ENCODE measurements around the gene MNT.

MNT gene

GRCh38 chr17:2380226-2380922 is 20.5 kb downstream of the MNT start:
- DNase-seq, result no peak

DNA sequence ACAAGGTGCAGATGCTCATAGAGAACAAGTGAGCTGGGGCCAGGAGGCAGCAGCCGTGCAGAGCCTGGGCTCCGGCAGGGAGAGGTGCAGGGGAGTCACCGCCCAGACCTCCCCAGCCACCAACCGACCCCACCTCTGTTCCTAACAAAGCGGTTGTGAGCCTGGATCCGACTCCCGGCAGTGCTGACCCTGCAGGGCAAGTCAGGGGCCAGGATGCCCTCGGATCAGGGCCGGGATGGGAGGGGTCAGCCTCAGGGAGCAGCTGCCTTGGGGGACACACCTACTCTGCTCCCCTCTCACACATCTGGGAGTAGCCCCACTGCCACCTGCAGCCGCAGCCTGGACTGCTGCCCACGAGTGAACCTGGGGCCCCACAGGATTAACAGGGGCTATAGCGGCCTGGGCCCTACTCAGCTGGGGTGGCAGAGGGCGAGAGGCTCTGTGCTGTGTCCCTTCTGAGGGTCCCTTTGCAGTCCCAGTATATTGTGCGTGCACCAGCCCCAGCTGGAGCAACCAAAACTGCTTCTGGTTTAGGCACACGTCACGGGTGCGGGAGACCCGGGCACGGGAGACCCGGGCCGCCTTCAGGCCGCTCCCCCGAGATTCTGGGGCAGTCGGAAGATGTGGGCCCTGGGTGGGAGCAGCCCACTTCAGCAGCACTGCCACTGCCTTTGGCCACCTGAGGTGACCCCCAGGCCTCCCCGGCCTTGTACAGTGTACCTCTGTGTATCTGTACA is 21.2 kb downstream of the MNT start:
- DNase-seq, result no peak

DNA sequence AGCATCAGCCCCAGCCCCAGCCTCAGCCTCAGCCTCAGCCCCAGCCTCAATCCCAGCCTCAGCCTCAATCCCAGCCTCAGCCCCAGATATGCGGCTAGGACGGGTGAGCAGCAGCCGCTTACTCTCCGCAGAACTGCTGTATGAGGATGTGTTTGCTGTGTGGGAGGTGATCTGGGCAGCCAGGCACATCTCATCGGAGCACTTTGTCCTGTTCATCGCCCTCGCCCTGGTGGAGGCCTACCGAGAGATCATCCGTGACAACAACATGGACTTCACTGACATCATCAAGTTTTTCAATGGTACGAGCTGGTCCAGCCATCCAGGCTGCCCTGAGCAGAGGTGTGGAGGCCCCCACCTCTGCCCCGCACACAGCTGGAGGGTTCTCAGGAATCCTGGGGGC is 22.0 kb downstream of the MNT start:
- DNase-seq, result no peak

DNA sequence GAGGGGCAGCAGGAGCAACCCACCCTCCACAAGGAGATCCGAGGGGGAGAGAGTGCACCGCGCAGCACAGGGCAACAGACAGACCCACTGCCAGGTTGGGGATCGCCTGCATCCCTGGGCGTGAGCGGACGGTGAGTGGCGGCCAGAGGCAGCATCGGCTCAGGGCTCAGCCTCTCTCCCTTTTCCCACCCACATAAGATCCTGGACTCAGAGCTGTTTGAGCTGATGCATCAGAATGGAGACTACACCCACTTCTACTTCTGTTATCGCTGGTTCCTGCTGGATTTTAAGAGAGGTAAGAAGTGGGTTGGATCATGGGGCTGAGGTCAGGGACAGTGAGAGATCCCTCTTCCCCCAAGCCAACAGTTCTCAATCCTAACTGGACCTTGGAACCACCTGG is 23.2 kb downstream of the MNT start:
- no peak for DNase-seq

- DNase-seq, result no peak
Observed at GRCh38 chr17:2376107-2376506, 24.8 kb downstream of the MNT start.

DNA sequence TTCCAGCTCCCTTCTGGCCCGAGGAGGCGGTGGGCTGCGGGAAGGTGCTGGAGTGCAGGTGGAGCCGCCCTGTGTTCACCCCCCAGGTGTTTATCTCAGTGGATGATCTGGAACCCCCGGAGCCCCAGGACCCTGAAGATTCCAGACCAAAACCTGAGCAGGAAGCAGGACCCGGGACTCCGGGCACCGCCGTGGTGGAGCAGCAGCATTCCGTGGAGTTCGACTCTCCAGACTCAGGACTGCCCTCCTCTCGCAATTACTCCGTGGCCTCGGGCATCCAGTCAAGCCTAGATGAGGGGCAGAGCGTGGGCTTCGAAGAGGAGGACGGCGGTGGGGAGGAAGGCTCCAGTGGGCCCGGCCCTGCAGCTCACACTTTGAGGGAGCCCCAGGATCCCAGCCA is 25.5 kb downstream of the MNT start:
- no peak for DNase-seq

DNA sequence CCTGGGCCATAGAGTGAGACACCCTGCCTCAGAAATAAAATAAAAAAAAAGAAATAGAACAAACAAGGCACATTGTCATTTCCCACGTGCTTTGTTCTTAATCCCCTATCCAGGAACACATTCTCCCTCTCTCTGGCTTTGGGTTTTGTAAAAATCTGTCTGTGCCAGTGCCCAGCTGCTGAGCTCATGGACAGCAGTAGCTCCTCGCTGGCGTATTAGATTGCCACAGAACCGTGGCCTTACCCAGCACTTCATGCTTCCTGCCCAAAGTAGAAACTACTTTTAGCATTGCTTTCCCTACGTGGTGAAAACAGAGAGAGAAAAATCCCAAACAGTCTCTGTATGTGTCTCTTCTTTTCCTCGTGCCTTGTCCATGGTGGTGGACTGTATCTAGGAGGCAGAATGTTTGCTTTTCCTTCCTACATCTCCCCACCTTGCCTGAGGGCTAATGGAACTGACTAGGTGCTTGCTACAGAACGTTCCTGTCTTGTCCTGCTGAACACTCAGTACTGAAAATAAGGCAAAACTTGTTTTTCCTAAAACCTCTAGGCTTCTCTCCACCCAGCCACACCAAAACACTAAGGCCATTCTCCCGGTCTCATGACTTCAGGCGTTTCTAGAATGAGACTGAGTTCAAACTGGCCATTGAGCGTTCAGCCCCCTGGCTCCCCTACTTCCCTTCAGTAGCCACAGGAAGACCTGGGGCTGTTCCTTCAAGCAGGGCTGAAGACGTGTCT is 26.1 kb downstream of the MNT start:
- no peak for DNase-seq

GRCh38 chr17:2373179-2373578 is 27.7 kb downstream of the MNT start:
- DNase-seq, result no peak

DNA sequence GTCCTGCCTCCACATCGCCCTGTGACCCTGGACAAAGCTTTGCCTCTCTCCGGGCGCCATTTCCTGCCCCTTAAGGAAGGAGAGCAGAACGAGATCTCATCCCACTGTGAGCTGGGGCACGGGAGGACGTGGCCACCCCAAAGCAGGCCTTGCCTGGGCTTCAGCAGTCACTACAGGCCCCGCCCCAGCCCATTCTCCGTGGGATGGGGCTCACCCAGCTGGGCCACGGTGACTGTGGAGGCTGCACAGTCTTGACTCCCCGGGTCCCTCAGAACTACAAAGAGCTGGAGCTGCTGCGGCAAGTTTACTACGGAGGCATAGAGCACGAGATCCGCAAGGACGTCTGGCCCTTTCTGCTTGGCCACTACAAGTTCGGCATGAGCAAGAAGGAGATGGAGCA is 28.2 kb downstream of the MNT start:
- DNase-seq, result no peak

GRCh38 chr17:2372180-2372579 is 28.7 kb downstream of the MNT start:
- DNase-seq, result no peak

- DNase-seq, result no peak
Observed at GRCh38 chr17:2371183-2372130, 29.4 kb downstream of the MNT start.

DNA sequence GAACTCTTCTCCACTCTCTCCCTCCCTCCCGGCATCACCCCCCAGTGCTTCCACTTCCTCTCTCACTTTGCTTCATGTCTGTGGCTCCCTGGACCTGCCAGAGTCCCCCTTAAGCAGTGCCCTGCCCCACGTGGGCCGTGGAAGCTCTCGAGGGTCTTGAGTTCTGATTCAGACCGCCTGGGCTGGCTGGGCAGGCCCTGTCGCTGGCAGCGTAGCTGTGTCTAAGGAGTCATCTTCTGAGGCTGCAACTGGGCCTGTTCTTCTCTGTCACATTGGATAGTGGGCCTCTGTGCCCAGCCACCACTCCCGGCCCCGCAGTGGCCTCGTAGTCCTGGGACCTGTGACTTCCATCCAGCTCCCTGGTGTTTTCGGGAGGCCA is 30.7 kb downstream of the MNT start:
- DNase-seq, result no peak

DNA sequence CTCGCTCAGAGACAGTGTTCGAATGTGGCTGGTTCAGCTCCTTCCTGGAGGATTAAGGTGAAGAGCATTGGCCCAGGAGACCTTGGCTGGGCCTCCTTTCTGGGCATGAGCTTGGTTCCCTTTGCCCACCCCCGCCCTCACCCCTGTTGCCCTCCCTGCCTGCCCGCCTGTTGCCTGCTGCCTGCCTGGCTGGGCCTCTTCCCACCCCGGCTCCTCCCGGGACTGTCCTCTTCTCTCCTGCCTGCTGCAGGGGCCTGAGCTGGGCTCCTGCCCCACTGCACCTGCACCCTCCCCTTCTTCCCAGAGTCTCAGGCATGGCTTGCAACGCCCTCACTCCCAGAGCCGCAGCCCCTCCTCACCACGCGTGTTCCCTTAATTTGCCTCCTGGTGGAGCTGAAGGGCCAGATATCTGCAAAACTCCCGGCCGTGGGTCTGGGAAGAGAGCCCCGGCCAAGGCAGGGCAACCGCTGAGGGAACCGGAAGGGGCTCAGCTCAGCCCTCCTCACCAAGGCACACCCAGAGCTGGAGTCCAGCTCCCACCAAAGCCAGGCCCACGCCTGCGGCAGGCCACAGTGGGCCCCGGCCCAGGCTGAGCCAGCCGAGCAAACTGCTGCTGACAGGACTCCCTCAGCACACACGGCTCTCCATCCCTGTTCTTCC is 31.2 kb downstream of the MNT start:
- no peak for DNase-seq

DNA sequence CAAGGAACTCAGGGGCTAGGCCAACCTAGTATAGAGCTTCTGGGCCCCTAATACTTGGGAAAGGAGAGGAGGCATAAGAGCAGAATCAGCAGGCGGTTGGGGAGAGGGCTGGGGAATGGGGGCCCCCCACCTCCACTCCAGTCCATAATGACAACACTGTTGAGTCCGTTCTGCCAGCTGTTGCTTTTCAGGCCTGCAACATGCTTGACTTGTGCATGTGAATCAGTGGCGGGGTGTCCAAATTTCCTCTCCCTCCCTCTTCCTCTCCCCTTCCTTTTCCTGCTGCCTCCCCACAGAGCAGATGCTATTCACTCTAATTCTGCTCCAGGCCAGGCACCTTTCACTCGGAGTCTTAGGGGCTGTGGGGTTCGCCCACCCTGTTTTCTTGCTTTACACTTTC is 31.8 kb downstream of the MNT start:
- DNase-seq, result no peak

- DNase-seq, result no peak
Observed at GRCh38 chr17:2368359-2368758, 32.5 kb downstream of the MNT start.

DNA sequence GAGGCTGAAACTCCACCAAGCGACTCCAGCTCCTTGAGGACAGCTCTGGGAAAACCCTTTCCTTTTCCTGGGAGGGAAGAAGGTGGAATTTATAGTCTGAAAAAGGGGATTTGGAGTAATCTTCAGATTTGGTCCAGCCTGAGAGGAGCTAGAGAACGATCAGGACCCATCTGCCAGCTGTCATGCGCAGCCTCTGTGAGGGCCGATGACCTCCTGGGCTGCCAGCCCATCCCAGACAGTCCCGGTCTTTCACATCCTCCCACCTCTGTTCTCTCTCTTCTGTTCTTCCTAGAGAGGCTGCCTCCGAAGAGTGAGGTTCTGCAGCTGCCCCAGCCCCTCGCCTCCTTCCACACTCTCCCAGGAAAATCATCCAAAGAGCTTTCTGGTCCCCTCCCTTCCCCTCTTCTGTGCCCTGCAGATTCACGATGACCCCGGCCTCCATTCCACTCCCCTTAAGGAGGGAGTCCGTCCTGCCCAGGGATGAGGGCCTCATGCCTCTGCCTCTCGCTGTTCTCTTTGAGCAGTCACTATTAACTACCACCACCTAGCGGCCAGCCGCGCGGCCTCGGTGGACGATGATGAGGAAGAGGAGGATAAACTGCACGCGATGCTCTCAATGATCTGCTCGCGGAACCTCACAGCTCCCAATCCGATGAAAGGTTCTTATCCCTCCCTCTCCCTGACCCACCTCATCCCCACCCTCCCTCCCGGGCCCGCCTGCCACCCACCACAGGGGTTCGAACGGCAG is 33.9 kb downstream of the MNT start:
- DNase-seq, result no peak

DNA sequence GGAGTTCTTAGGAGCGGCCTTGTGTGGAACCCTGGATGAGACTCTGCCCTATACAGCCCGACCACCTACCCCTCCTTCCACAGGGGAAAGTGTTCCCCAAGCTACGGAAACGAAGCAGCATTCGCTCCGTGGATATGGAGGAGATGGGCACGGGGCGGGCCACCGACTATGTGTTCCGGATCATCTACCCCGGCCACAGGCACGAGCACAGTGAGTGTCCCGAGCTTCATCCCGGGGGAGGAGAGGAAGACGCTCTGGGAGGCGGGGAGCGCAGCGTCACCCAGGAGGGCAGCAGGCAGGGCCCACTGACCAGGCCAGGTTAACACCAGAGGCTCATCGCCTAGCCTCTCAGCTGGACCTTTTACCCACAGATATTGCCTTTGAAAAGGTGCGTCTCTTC is 35.7 kb downstream of the MNT start:
- no peak for DNase-seq

GRCh38 chr17:2364763-2365116 is 36.1 kb downstream of the MNT start:
- DNase-seq, result no peak

DNA sequence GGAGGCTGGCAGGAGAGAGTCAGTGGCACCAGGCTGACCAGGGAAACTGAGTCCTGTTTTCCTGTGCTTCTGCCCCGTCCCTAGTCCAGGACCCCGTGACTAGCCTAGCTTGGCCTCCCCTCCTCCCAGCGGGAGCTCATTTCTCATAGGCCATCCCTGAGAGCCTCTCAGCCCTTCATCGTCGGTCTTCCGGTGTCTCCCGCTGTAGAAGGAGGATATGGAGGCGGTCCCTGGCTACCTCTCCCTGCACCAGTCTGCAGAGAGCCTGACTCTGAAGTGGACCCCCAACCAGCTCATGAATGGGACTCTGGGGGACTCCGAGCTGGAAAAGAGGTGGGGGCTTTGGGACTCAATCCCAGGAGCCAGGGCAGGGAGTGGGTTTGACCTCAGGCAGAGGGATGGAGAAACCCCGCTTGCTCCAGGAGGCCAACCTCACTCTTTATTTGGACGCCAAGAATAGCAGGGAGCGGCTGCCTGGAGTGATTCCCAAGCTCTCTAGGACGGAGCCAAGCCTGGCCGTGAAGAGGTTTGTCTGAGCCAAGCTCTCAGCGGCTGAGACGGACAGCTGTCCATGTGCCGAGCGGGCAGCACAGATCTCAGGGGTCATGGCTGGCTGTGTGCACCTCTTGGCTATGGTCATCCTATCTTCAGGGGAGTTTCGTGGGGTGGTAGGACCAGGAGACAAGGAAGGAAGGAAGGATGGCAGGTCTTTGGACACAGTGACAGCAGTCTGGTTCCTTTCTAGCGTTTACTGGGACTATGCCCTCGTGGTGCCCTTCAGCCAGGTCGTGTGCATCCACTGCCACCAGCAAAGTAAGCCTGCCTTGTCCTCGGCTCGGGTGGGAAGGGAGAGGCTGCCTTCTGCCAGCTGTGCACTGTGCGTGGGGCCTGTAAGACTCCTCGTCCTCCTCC is 36.8 kb downstream of the MNT start:
- DNase-seq, result no peak

DNA sequence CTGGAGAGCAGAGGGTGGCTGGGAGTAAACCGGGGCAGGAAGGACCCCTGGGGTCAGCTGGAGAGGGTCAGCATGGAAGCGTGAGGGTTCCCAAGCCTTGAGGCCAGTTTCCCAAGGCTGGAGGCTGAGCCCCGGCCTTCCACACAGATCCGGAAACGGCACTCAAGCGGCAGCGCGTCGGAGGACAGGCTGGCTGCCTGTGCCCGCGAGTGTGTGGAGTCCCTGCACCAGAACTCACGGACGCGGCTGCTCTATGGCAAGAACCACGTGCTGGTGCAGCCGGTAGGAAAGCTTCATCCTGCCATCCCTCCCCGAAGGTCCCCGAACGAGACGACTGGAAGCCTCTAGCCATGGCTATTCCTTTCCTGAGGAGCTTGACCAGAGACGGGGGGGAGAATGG is 37.5 kb downstream of the MNT start:
- no peak for DNase-seq

DNA sequence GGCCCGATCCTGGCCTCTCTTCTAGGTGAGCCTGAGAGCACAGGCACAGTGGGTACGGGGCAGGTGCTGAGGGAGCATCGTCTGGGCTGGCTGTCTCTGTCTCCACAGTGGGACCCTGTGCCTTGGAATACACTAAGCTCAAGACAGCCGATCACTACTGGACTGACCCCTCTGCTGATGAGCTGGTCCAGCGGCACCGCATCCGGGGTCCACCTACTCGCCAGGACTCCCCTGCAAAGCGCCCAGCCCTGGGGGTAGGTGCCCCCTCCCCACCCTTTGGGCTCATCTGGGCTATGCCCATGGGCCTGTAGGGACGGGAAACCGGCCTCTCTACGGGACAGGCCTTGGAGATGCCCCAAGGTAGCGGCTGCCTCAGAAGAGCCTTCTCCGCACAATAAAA is 38.0 kb downstream of the MNT start:
- DNase-seq, result no peak

Measured in activated CD8-positive, alpha-beta memory T cell treated with anti-CD3 and anti-CD28 coated beads for 24 hours (primary cell).